ENCODE data around the gene CFAP299. TPM values are rescaled to one million over a fixed set of nuclear protein-coding genes. Genes with fewer than 3 reads are reported as not detected.

The CFAP299 gene
- total and polyA plus RNA-seq, 2 of the 8 experiments (the other 6 are each of a cell fraction or from before 2014, with no cell fraction given) = not detected

DNA sequence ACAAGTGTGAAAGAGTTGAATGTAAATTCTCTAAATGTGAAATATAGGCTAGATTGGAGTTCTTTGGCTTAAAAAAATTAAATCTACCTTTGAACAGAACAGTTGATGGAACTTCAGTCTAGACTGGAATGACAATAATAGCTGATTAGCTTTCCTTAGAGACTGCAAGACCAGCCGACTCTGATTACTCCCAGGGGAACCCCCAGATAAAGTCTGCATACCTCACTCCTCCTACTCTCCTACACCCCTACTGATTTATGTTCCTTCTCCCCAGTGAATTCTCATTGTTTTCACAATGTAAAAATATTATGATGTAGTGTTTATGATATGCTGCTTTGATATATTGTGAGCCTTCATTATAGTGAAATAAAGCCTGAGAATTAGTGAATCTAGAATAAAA is 241.3 kb downstream of the CFAP299 start (continued):
- no peak for TF ChIP-seq CBX8 (IDR thresholded peaks at IDR 0.05; ENCODE audit: borderline replicate concordance, low read depth, low read length)
- TF ChIP-seq JUN (IDR thresholded peaks at IDR 0.05; ENCODE audit: low read depth, low read length) = no peak
- TF ChIP-seq NRF1 (IDR thresholded peaks at IDR 0.05; ENCODE audit: low read depth, low read length) = no peak
- TF ChIP-seq E2F6 (IDR thresholded peaks at IDR 0.05) = no peak
- TF ChIP-seq GTF2F1 (IDR thresholded peaks at IDR 0.05; ENCODE audit: borderline replicate concordance, low read depth, low read length) = no peak
